H1 (cell line): ENCODE measurements around the gene SMARCB1. TPM values are rescaled to one million over a fixed set of nuclear protein-coding genes. Genes with fewer than 3 reads are reported as not detected.
A peak's percentile ranks its signal among the peaks of the same experiment; 100 is the strongest.

Experiments
- CTCF ChIA-PET: fragments of 300-600 bp; sonication (Branson Sonifier 250); formaldehyde crosslinking; loops from one replicate; lab custom pipeline; 2021; ENCODE audit not compliant: partially characterized antibody; lab: Charles Lee
- POLR2A ChIA-PET: fragments of 300-600 bp; sonication (Branson Sonifier 250); formaldehyde crosslinking; loops from one replicate; lab custom pipeline; 2021; ENCODE audit warnings: inconsistent platforms; ENCODE audit not compliant: partially characterized antibody; lab: Charles Lee
- DNase-seq, 2 experiments: peaks; one replicate each; pipeline versions ENCODE4 v3.0.0 to v3.0.0-alpha.2; 2010 to 2022; ENCODE audit warnings: low spot score in 2 of 2, low read depth in 1 of 2, mixed read lengths in 1 of 2
- FAIRE-seq: peaks from 2 replicates; lab custom pipeline; 2011; peaks lifted over from hg19 to GRCh38; lab: Jason Lieb, UNC
- H2AFZ ChIP-seq: 2 replicates; pipeline ENCODE4 v1.8.1; 2012; ENCODE audit warnings: low read length, inconsistent platforms
- H2AK5ac ChIP-seq: 2 replicates; pipeline ENCODE4 v1.6.1; 2013; ENCODE audit warnings: low read depth, low read length
- H2BK120ac ChIP-seq: replicated peaks from 2 replicates; pipeline ENCODE3; 2013; ENCODE audit warnings: low read depth, low read length, inconsistent platforms
- H2BK12ac ChIP-seq: 2 replicates; pipeline ENCODE4 v1.6.1; 2013; ENCODE audit warnings: low read depth, low read length
- H2BK15ac ChIP-seq: 2 replicates; pipeline ENCODE4 v1.6.1; 2013; ENCODE audit warnings: low read length
- H2BK20ac ChIP-seq: 2 replicates; pipeline ENCODE4 v1.6.1; 2013; ENCODE audit warnings: low read length
- H2BK5ac ChIP-seq: 2 replicates; pipeline ENCODE4 v1.6.1; 2013; ENCODE audit warnings: low read depth, low read length
- H3K14ac ChIP-seq: 2 replicates; pipeline ENCODE4 v1.6.1; 2013; ENCODE audit warnings: inconsistent platforms; ENCODE audit not compliant: insufficient read length
- H3K18ac ChIP-seq: 2 replicates; pipeline ENCODE4 v1.6.1; 2013; ENCODE audit warnings: low read length; ENCODE audit errors: extremely low read depth
- H3K23ac ChIP-seq: 2 replicates; pipeline ENCODE4 v1.6.1; 2013; ENCODE audit warnings: inconsistent platforms; ENCODE audit not compliant: insufficient read length
- H3K23me2 ChIP-seq: 2 replicates; pipeline ENCODE4 v1.6.1; 2013; ENCODE audit warnings: low read depth, low read length
- H3K27ac ChIP-seq: 2 replicates; pipeline ENCODE4 v1.6.1; 2011; ENCODE audit warnings: low read depth, low read length, inconsistent platforms
- H3K27me3 ChIP-seq, 4 experiments: replicated peaks in 1 of 4; 1 replicate in 1 of 4; 2 replicates in 3 of 4; pipeline versions ENCODE4 v1.6.1 to v1.8.1; 2011 to 2013; ENCODE audit warnings: low read length in 3 of 4, mild to moderate bottlenecking in 3 of 4, inconsistent platforms in 2 of 4, mixed read lengths in 2 of 4, moderate library complexity in 1 of 4; ENCODE audit not compliant: control insufficient read depth in 3 of 4, insufficient read depth in 3 of 4; ENCODE audit errors: extremely low read depth in 1 of 4
- H3K36me3 ChIP-seq, 4 experiments: 2 replicates each; pipeline versions ENCODE4 v1.6.1 to v1.8.1; 2011 to 2013; ENCODE audit warnings: mild to moderate bottlenecking in 4 of 4, low read length in 3 of 4, moderate library complexity in 2 of 4, control low read depth in 1 of 4, inconsistent platforms in 1 of 4; ENCODE audit not compliant: insufficient read depth in 4 of 4, control insufficient read depth in 2 of 4
- H3K4ac ChIP-seq: replicated peaks from 2 replicates; pipeline ENCODE3; 2013; ENCODE audit warnings: low read length, low read depth, mixed read lengths, inconsistent platforms; ENCODE audit not compliant: insufficient read length
- H3K4me1 ChIP-seq, 4 experiments: replicated peaks in 1 of 4; 1 replicate in 1 of 4; 2 replicates in 3 of 4; pipeline versions ENCODE4 v1.6.1 to v1.8.1; 2011 to 2013; ENCODE audit warnings: low read length in 3 of 4, inconsistent platforms in 2 of 4, mixed read lengths in 1 of 4; ENCODE audit not compliant: insufficient read depth in 4 of 4, control insufficient read depth in 3 of 4
- H3K4me2 ChIP-seq, 2 experiments: 2 replicates each; pipeline versions ENCODE4 v1.6.1 to v1.8.1; 2011 to 2013; ENCODE audit warnings: low read depth in 2 of 2, low read length in 2 of 2, control low read depth in 1 of 2, inconsistent platforms in 1 of 2, mild to moderate bottlenecking in 1 of 2; ENCODE audit not compliant: insufficient read depth in 1 of 2
- H3K4me3 ChIP-seq, 4 experiments: fragments of 200-600, 300-600 bp in 1 of 4; sonication (generic), shearing (Covaris generic), sonication (Bioruptor Twin) in 1 of 4; 2 replicates each; pipeline versions ENCODE4 v1.5.1 to v1.8.1; 2011 to 2016; ENCODE audit warnings: low read length in 4 of 4, low read depth in 3 of 4, control low read depth in 2 of 4, inconsistent platforms in 2 of 4, mild to moderate bottlenecking in 2 of 4, mixed read lengths in 1 of 4, moderate library complexity in 1 of 4; ENCODE audit not compliant: insufficient read depth in 2 of 4; ENCODE audit errors: extremely low read depth in 1 of 4
- H3K56ac ChIP-seq: replicated peaks from 2 replicates; pipeline ENCODE3; 2013; ENCODE audit warnings: low read depth, mild to moderate bottlenecking, mixed read lengths, low read length, inconsistent platforms; ENCODE audit not compliant: insufficient read length
- H3K79me1 ChIP-seq: 2 replicates; pipeline ENCODE4 v1.6.1; 2013; ENCODE audit warnings: low read depth, low read length, control low read depth
- H3K79me2 ChIP-seq, 2 experiments: 2 replicates each; pipeline versions ENCODE4 v1.6.1 to v1.8.1; 2012 to 2013; ENCODE audit warnings: low read length in 2 of 2, mild to moderate bottlenecking in 2 of 2, inconsistent platforms in 1 of 2; ENCODE audit not compliant: insufficient read depth in 2 of 2, control insufficient read depth in 1 of 2
- H3K9ac ChIP-seq, 4 experiments: replicated peaks in 1 of 4; 1 replicate in 1 of 4; 2 replicates in 3 of 4; pipeline versions ENCODE4 v1.6.1 to v1.8.1; 2011 to 2013; ENCODE audit warnings: low read depth in 3 of 4, low read length in 3 of 4, control low read depth in 2 of 4, mild to moderate bottlenecking in 2 of 4, moderate library complexity in 2 of 4, inconsistent platforms in 1 of 4; ENCODE audit errors: extremely low read depth in 1 of 4
- H3K9me3 ChIP-seq, 2 experiments: 2 replicates each; pipeline versions ENCODE4 v1.6.1 to v1.8.1; 2012 to 2013; ENCODE audit warnings: mild to moderate bottlenecking in 2 of 2, moderate library complexity in 2 of 2, control low read depth in 1 of 2, inconsistent platforms in 1 of 2, low read depth in 1 of 2, low read length in 1 of 2, mixed read lengths in 1 of 2; ENCODE audit not compliant: insufficient read depth in 2 of 2
- H4K20me1 ChIP-seq, 2 experiments: replicated peaks in 1 of 2; 2 replicates each; pipeline versions ENCODE3 to v1.8.1; 2011 to 2013; ENCODE audit warnings: inconsistent platforms in 2 of 2, low read length in 2 of 2, mild to moderate bottlenecking in 1 of 2; ENCODE audit not compliant: insufficient read depth in 2 of 2, control insufficient read depth in 1 of 2
- H4K5ac ChIP-seq: 2 replicates; pipeline ENCODE4 v1.6.1; 2013; ENCODE audit warnings: low read length, low read depth, mixed read lengths, inconsistent platforms; ENCODE audit not compliant: insufficient read length
- H4K8ac ChIP-seq: 2 replicates; pipeline ENCODE4 v1.8.0; 2013; ENCODE audit warnings: mild to moderate bottlenecking, moderate library complexity, low read length, inconsistent platforms; ENCODE audit not compliant: insufficient read depth; ENCODE audit errors: extremely low read depth
- H4K91ac ChIP-seq: replicated peaks from 2 replicates; pipeline ENCODE3; 2013; ENCODE audit warnings: low read length, mixed read lengths, inconsistent platforms; ENCODE audit not compliant: insufficient read length
- BCL11A ChIP-seq, 2 experiments: IDR thresholded peaks; one replicate each; pipeline ENCODE4 v1.6.1; 2011; ENCODE audit warnings: low read depth in 2 of 2, low read length in 2 of 2, mild to moderate bottlenecking in 2 of 2
- BRCA1 ChIP-seq: IDR thresholded peaks from 2 replicates; pipeline ENCODE4 v1.6.1; 2012; ENCODE audit warnings: low read depth, low read length, improper control_type of control experiment
- CBX5 ChIP-seq: fragments of 300-800, 300-1000 bp; sonication (generic); IDR thresholded peaks from 2 replicates; pipeline ENCODE4 v1.7.1; 2016; ENCODE audit warnings: antibody characterized with exemption, low read length, low read depth
- E2F6 ChIP-seq: IDR thresholded peaks from 2 replicates; pipeline ENCODE4 v1.6.1; 2012; ENCODE audit warnings: inconsistent platforms
- EGR1 ChIP-seq: IDR thresholded peaks from 2 replicates; pipeline ENCODE4 v1.6.1; 2011; ENCODE audit warnings: low read depth, low read length, borderline replicate concordance
- KDM5A ChIP-seq: fragments of 200-600 bp; IDR thresholded peaks from 2 replicates; pipeline ENCODE4 v1.7.1; 2012; ENCODE audit warnings: mild to moderate bottlenecking, low read length, inconsistent platforms, mixed read lengths
- MAFK ChIP-seq: IDR thresholded peaks from 2 replicates; pipeline ENCODE4 v1.6.1; 2012; ENCODE audit warnings: low read depth, mild to moderate bottlenecking, improper control_type of control experiment, low read length
- SIRT6 ChIP-seq: IDR thresholded peaks from one replicate; pipeline ENCODE4 v1.7.1; 2012; ENCODE audit warnings: low read length, inconsistent platforms
- SRF ChIP-seq: IDR thresholded peaks from 2 replicates; pipeline ENCODE4 v1.6.1; 2011; ENCODE audit warnings: mild to moderate bottlenecking, low read depth, low read length, moderate library complexity
- TAF7 ChIP-seq: optimal IDR thresholded peaks from 2 replicates; pipeline ENCODE3; 2011; ENCODE audit warnings: low read depth, mild to moderate bottlenecking, inconsistent platforms, low read length, moderate library complexity, borderline replicate concordance
- TCF12 ChIP-seq: IDR thresholded peaks from 2 replicates; pipeline ENCODE4 v1.6.1; 2011; ENCODE audit warnings: low read depth, mild to moderate bottlenecking, low read length
- WGBS, 2 experiments: shearing (Covaris generic) in 1 of 2; methylation state at CpG; one replicate each; pipeline versions ENCODE4 v1.1.6 to v1.1.7; 2013 to 2015; ENCODE audit warnings: low lambda C conversion rate in 2 of 2, mixed read lengths in 2 of 2, inconsistent platforms in 1 of 2, low coverage in 1 of 2, missing lambda C conversion rate in 1 of 2; ENCODE audit not compliant: insufficient replicate concordance in 2 of 2, insufficient coverage in 1 of 2, insufficient read length in 1 of 2; ENCODE audit errors: extremely low coverage in 1 of 2, missing lambda C conversion rate in 1 of 2; 5-methylcytosine and 5-hydroxymethylcytosine counted together
- polyA plus RNA-seq, 7 experiments: library from polyadenylated mRNA; depleted of rRNA in 3 of 7; stranded (reverse) in 5 of 7; unstranded in 2 of 7; fragments of >200 nt in 5 of 7; fragments of 200-250 nt in 2 of 7; gene quantifications; 1 replicate in 5 of 7; 2 replicates in 1 of 7; 4 replicates in 1 of 7; pipeline versions ENCODE4 v1.2.1 to v1.2.3, GENCODE V29; 2011 to 2013; ENCODE audit warnings: missing spikeins in 2 of 7, mixed read lengths in 2 of 7
- total RNA-seq: library from RNA; stranded (reverse); fragmentation: NEBNext Ultra II Directional; extraction: Animal tissue kit (Norgen Biotek cat#: 25700); gene quantifications from 2 replicates; pipeline ENCODE4 v1.2.1, GENCODE V29; 2021

Gene SMARCB1
- total and polyA plus RNA-seq, 2 of the 8 experiments (the other 6 are each of a cell fraction or from before 2014, with no cell fraction given) = 116 to 145 TPM

- no peak overlapping the region for H3K18ac ChIP-seq
- H3K9me3 ChIP-seq = no peaks in the 10 kb centered on the region
- no peak overlapping the region for H3K14ac ChIP-seq
- H3K9ac ChIP-seq = no peak overlapping the region
- no peak for TF ChIP-seq EGR1
- TF ChIP-seq SRF = no peak
- no peak for TF ChIP-seq E2F6
- no peak for TF ChIP-seq BCL11A (IDR thresholded peaks at IDR 0.05; ENCODE audit: low read depth in 2 of 2, low read length in 2 of 2)
- TF ChIP-seq TCF12 = no peak
- no peak for TF ChIP-seq TAF7
- no peak for TF ChIP-seq SIRT6
- no peak for TF ChIP-seq CBX5
- no peak for TF ChIP-seq KDM5A
- no peak for TF ChIP-seq MAFK
- no peak for TF ChIP-seq BRCA1
- peak overlapping the region; percentile 35; the same call in 1 of the 2 replicates for H2BK5ac ChIP-seq
- H3K4ac ChIP-seq = no peak overlapping the region
- no peak overlapping the region for H3K56ac ChIP-seq
- no peak overlapping the region for H3K4me3 ChIP-seq
- H4K5ac ChIP-seq = no peak overlapping the region
- peaks cover 13 to 63% (median 28%) of the 10 kb centered on the region in 4 experiments for H3K36me3 ChIP-seq
- H3K27me3 ChIP-seq = no peaks in the 10 kb centered on the region
- no peaks in the 10 kb centered on the region for H3K4me1 ChIP-seq
- H4K20me1 ChIP-seq = peaks cover 0 to 4% of the 10 kb centered on the region in 2 experiments
- no peak overlapping the region for H2BK12ac ChIP-seq
- CTCF ChIA-PET = interaction anchor here (1.2 kb wide), 1 partner anchor 11 kb away, joined by 4 read pairs; no protein-coding TSS in a partner anchor
- H3K23ac ChIP-seq = no peak overlapping the region
- H4K8ac ChIP-seq = no peak overlapping the region
- WGBS, 2 experiments = 80% methylated on average over 6 of the region's 6 CpGs; no CpG with 5 or more reads in 1 of the 2 experiments
- no peak overlapping the region for H3K4me2 ChIP-seq
- no peak overlapping the region for H4K91ac ChIP-seq
- FAIRE-seq = no peak
- no peaks in the 10 kb centered on the region for H3K79me2 ChIP-seq
- no peak overlapping the region for H2BK15ac ChIP-seq
- POLR2A ChIA-PET = interaction anchor here (1.1 to 2.2 kb wide), 2 partner anchors 14 to 21 kb away, joined by 4 to 8 read pairs; no protein-coding TSS in a partner anchor
- no peak overlapping the region for H2BK20ac ChIP-seq
- DNase-seq = no peak
- no peak overlapping the region for H2AFZ ChIP-seq
- H3K27ac ChIP-seq = no peak overlapping the region
- H3K23me2 ChIP-seq = no peaks in the 10 kb centered on the region
- no peak overlapping the region for H2BK120ac ChIP-seq
- no peak overlapping the region for H2AK5ac ChIP-seq
- H3K79me1 ChIP-seq = no peaks in the 10 kb centered on the region
Measured at GRCh38 chr22:23822101-23822671, 35.4 kb downstream of the SMARCB1 start.
